Lung (tissue), 12 donors: ENCODE results near the gene ENTPD1. TPM values are rescaled to one million over a fixed set of nuclear protein-coding genes. Genes with fewer than 3 reads are reported as not detected.

Source experiments
- ATAC-seq: fragments of 200-7000 bp; cut with Tn5 transposase; one replicate; pipeline ENCODE4 v1.9.1; 2020; ENCODE audit warnings: moderate number of reproducible peaks; ENCODE audit not compliant: insufficient read depth, low FRiP score
- DNase-seq, 3 donors: peaks; one replicate each; pipeline ENCODE4 v3.0.0-alpha.2; 2013 to 2017
- H3K27ac ChIP-seq, 2 donors: one replicate each; pipeline ENCODE4 v1.5.1; 2013; ENCODE audit warnings: mild to moderate bottlenecking in 2 of 2, moderate library complexity in 2 of 2, control low read depth in 1 of 2, inconsistent platforms in 1 of 2, low read depth in 1 of 2, low read length in 1 of 2
- H3K27me3 ChIP-seq, 3 donors: one replicate each; pipeline ENCODE4 v1.5.1; 2013; ENCODE audit warnings: low read length in 2 of 3; ENCODE audit not compliant: control insufficient read depth in 3 of 3, insufficient read depth in 3 of 3
- H3K36me3 ChIP-seq, 4 donors: one replicate each; pipeline ENCODE4 v1.5.1; 2013; ENCODE audit warnings: low read length in 4 of 4, mild to moderate bottlenecking in 1 of 4, moderate library complexity in 1 of 4; ENCODE audit not compliant: control insufficient read depth in 4 of 4, insufficient read depth in 4 of 4
- H3K4me1 ChIP-seq, 5 donors: one replicate each; pipeline ENCODE4 v1.5.1; 2013; ENCODE audit warnings: low read length in 5 of 5, mild to moderate bottlenecking in 2 of 5, moderate library complexity in 1 of 5; ENCODE audit not compliant: control insufficient read depth in 5 of 5, insufficient read depth in 5 of 5
- H3K4me3 ChIP-seq: one replicate; pipeline ENCODE4 v1.5.1; 2013; ENCODE audit warnings: mild to moderate bottlenecking, control low read depth, moderate library complexity
- H3K9ac ChIP-seq, 2 donors: one replicate each; pipeline ENCODE4 v1.5.1; 2013; ENCODE audit warnings: low read length in 2 of 2, control low read depth in 1 of 2; ENCODE audit not compliant: insufficient read depth in 1 of 2
- H3K9me3 ChIP-seq, 4 donors: one replicate each; pipeline ENCODE4 v1.5.1; 2013; ENCODE audit warnings: low read length in 3 of 4, mild to moderate bottlenecking in 1 of 4, moderate library complexity in 1 of 4; ENCODE audit not compliant: control insufficient read depth in 4 of 4, insufficient read depth in 3 of 4
- CTCF ChIP-seq: IDR thresholded peaks from 2 replicates; pipeline ENCODE4 v1.5.1; 2012; ENCODE audit warnings: mild to moderate bottlenecking; ENCODE audit errors: control extremely low read depth, extremely low read depth
- WGBS, 2 donors: extraction: QIAGEN DNeasy Blood & Tissue Kit; methylation state at CpG; one replicate each; pipeline ENCODE4 v1.1.7; 2013; 5-methylcytosine and 5-hydroxymethylcytosine counted together
- polyA plus RNA-seq, 2 donors: library from polyadenylated mRNA; stranded (reverse); fragments of 200-250 nt; gene quantifications; one replicate each; pipeline ENCODE4 v1.2.1, GENCODE V29; 2013
- total RNA-seq, 2 donors: library from RNA; depleted of rRNA in 1 of 2; stranded (reverse); fragments of >200 nt in 1 of 2; gene quantifications; one replicate each; pipeline ENCODE4 v1.2.1, GENCODE V29; 2014 to 2021
- donor health status: control.
- donor health status: control.
- donor health status: Bipolar disorder and iron deficiency.
- donor health status: healthy.
- donor health status: DM: yes; HTN: yes; CAD: no.

ENTPD1 gene
- total and polyA plus RNA-seq, 4 donors, result 5.5 to 46.6 (median 18.2) TPM

GRCh38 chr10:95789902-95790301 is 33.9 kb downstream of the ENTPD1 start:
- no peak for ATAC-seq
- DNase-seq, result no peak
- no peaks in the 10 kb centered on the region for H3K9me3 ChIP-seq
- H3K27ac ChIP-seq, result no peak overlapping the region
- H3K4me1 ChIP-seq, result peaks cover 0 to 14% (median 1%) of the 10 kb centered on the region in 5 donors
- no peaks in the 10 kb centered on the region for H3K27me3 ChIP-seq
- no peak overlapping the region for H3K4me3 ChIP-seq
- no peak for TF ChIP-seq CTCF
- no peaks in the 10 kb centered on the region for H3K36me3 ChIP-seq
- no peak overlapping the region for H3K9ac ChIP-seq
- 42 to 55% methylated on average over 3 of the region's 3 CpGs for WGBS, 2 donors

GRCh38 chr10:95790982-95791381 is 35.0 kb downstream of the ENTPD1 start:
- ATAC-seq, result no peak
- peaks cover 0 to 14% (median 1%) of the 10 kb centered on the region in 5 donors for H3K4me1 ChIP-seq
- no peak for DNase-seq
- no peak overlapping the region for H3K9ac ChIP-seq
- no peak overlapping the region for H3K27ac ChIP-seq
- H3K4me3 ChIP-seq, result no peak overlapping the region
- no peaks in the 10 kb centered on the region for H3K9me3 ChIP-seq
- WGBS, 2 donors, result 85 to 88% methylated on average over 3 of the region's 3 CpGs
- no peak for TF ChIP-seq CTCF
- no peaks in the 10 kb centered on the region for H3K36me3 ChIP-seq
- H3K27me3 ChIP-seq, result no peaks in the 10 kb centered on the region

- Histone ChIP-seq H3K9ac (no peak overlapping the region), H3K27me3 (no peaks in the 10 kb centered on the region), H3K36me3 (no peaks in the 10 kb centered on the region), H3K4me1 (peaks cover 0 to 14% (median 1%) of the 10 kb centered on the region in 5 donors), H3K9me3 (no peaks in the 10 kb centered on the region), H3K27ac (no peak overlapping the region), H3K4me3 (no peak overlapping the region)
- no peak for TF ChIP-seq CTCF
- DNase-seq (no peak), ATAC-seq (no peak)
- 88 to 91% methylated on average over 2 of the region's 2 CpGs for WGBS, 2 donors
Measured at GRCh38 chr10:95791425-95791979, 35.5 kb downstream of the ENTPD1 start.
